ENCODE results near the gene IL17RB.

DNA sequence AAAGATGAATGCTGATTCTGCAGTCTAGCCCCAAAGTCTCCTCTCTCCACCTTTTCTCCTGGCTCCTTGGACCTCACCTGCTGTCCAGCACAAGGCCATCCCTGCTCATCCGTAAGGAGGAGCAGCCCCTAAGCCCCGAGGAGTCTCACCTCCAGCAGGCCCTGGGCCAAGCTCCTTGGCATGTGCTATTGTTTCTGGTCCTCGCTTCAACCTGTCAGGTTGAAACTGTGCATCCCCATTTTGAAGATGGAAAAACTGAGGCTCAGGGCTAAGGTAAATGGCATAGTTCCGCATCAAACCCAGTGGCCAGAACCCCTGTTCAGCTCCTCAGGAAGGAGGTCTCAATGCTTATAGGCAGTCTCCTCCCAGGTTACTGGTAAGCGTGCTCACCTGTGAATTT, 26.3 kb upstream of the IL17RB start:
- TF ChIP-seq, protein P1, sequence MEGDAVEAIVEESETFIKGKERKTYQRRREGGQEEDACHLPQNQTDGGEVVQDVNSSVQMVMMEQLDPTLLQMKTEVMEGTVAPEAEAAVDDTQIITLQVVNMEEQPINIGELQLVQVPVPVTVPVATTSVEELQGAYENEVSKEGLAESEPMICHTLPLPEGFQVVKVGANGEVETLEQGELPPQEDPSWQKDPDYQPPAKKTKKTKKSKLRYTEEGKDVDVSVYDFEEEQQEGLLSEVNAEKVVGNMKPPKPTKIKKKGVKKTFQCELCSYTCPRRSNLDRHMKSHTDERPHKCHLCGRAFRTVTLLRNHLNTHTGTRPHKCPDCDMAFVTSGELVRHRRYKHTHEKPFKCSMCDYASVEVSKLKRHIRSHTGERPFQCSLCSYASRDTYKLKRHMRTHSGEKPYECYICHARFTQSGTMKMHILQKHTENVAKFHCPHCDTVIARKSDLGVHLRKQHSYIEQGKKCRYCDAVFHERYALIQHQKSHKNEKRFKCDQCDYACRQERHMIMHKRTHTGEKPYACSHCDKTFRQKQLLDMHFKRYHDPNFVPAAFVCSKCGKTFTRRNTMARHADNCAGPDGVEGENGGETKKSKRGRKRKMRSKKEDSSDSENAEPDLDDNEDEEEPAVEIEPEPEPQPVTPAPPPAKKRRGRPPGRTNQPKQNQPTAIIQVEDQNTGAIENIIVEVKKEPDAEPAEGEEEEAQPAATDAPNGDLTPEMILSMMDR (IDR thresholded peaks at IDR 0.05): no peak
- no peak for TF ChIP-seq POLR2AphosphoS5 (IDR thresholded peaks at IDR 0.05)

Data from breast epithelium (tissue), 3 donors.